Left lung (tissue), 10 donors: ENCODE measurements around the gene GFPT1. TPM values are rescaled to one million over a fixed set of nuclear protein-coding genes. Genes with fewer than 3 reads are reported as not detected.

ENCODE experiments used
- ATAC-seq: fragments of 200-7000 bp; cut with Tn5 transposase; one replicate; pipeline ENCODE4 v1.9.1; 2020; ENCODE audit warnings: moderate library complexity
- DNase-seq, 4 donors: peaks; one replicate each; pipeline ENCODE4 v3.0.0-alpha.2; 2013 to 2020
- H3K27ac ChIP-seq, 2 donors: fragments of 200-600 bp; sonication (generic) in 1 of 2; one replicate each; pipeline versions ENCODE4 v1.5.0 to v1.8.0; 2020 to 2021
- H3K27me3 ChIP-seq, 2 donors: fragments of 200-600 bp; sonication (generic) in 1 of 2; one replicate each; pipeline versions ENCODE4 v1.5.0 to v1.8.0; 2020 to 2021
- H3K36me3 ChIP-seq, 2 donors: fragments of 200-600 bp; sonication (generic) in 1 of 2; one replicate each; pipeline versions ENCODE4 v1.5.0 to v1.8.0; 2020 to 2021
- H3K4me1 ChIP-seq, 2 donors: fragments of 200-600 bp; one replicate each; pipeline ENCODE4 v1.8.0; 2021
- H3K4me3 ChIP-seq, 2 donors: fragments of 200-600 bp; sonication (generic) in 1 of 2; one replicate each; pipeline versions ENCODE4 v1.5.0 to v1.8.0; 2020 to 2021; ENCODE audit warnings: mild to moderate bottlenecking in 1 of 2
- H3K9me3 ChIP-seq, 2 donors: fragments of 200-600 bp; sonication (generic) in 1 of 2; one replicate each; pipeline versions ENCODE4 v1.5.0 to v1.8.0; 2020 to 2021
- intact Hi-C, 2 donors: fragments of 100-400 bp; cut with DNase I; formaldehyde crosslinking; loops; one replicate each; pipeline versions ENCODE4 v1.11.2 to v1.14.2; 2022
- polyA plus RNA-seq, 6 donors: library from polyadenylated mRNA; unstranded; fragments of 120-200 nt; gene quantifications; one replicate each; pipeline ENCODE4 v1.2.1, GENCODE V29; 2013; ENCODE audit not compliant: insufficient read length in 6 of 6
- total RNA-seq, 2 donors: library from RNA; stranded (reverse); fragmentation: NEBNext Ultra II Directional; extraction: Animal tissue kit (Norgen Biotek cat#: 25700); gene quantifications; one replicate each; pipeline ENCODE4 v1.2.1, GENCODE V29; 2021
- TF ChIP-seq, protein P1 (sequence below), 2 donors: fragments of 200-600 bp; sonication (generic) in 1 of 2; IDR thresholded peaks; one replicate each; pipeline versions ENCODE4 v1.5.0 to v1.8.0; 2021; ENCODE audit warnings: antibody characterized with exemption in 2 of 2
- donor health status: DM: no; HTN: yes; CAD: no.
- donor health status: DM: no; HTN: no; CAD: no.

The GFPT1 gene
- total and polyA plus RNA-seq, 8 donors, result 26.3 to 95.7 (median 30.5) TPM

DNA sequence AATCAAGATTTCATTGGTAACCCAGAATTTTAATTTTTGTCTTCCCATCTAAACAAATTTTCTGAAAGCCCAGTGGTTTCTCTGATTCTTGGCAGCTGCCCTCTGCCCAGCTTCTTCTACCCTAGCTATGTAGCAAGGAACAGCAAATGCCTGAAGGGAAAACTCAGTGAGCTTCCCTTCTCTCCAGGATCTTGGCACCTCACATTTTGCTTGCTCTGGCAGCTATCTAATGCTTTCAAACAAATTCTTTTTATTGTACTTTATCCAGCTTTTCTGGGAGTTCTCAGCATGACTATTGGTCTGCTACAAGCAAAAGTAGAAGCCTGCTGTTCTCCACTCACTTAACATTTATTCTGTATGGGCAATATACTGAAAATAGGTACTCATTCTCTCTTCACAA is 18.3 kb upstream of the GFPT1 start:
- no peak overlapping the region for H3K27ac ChIP-seq
- ATAC-seq (no peak), DNase-seq (no peak)
- H3K4me1 ChIP-seq, result no peaks in the 10 kb centered on the region
- H3K9me3 ChIP-seq, result no peaks in the 10 kb centered on the region
- H3K4me3 ChIP-seq, result no peak overlapping the region
- no peaks in the 10 kb centered on the region for H3K27me3 ChIP-seq
- TF ChIP-seq, protein P1, sequence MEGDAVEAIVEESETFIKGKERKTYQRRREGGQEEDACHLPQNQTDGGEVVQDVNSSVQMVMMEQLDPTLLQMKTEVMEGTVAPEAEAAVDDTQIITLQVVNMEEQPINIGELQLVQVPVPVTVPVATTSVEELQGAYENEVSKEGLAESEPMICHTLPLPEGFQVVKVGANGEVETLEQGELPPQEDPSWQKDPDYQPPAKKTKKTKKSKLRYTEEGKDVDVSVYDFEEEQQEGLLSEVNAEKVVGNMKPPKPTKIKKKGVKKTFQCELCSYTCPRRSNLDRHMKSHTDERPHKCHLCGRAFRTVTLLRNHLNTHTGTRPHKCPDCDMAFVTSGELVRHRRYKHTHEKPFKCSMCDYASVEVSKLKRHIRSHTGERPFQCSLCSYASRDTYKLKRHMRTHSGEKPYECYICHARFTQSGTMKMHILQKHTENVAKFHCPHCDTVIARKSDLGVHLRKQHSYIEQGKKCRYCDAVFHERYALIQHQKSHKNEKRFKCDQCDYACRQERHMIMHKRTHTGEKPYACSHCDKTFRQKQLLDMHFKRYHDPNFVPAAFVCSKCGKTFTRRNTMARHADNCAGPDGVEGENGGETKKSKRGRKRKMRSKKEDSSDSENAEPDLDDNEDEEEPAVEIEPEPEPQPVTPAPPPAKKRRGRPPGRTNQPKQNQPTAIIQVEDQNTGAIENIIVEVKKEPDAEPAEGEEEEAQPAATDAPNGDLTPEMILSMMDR (IDR thresholded peaks at IDR 0.05), result no peak
- intact Hi-C loops, result no loop called here
- H3K36me3 ChIP-seq, result peaks cover 0 to 83% of the 10 kb centered on the region in 2 donors

DNA sequence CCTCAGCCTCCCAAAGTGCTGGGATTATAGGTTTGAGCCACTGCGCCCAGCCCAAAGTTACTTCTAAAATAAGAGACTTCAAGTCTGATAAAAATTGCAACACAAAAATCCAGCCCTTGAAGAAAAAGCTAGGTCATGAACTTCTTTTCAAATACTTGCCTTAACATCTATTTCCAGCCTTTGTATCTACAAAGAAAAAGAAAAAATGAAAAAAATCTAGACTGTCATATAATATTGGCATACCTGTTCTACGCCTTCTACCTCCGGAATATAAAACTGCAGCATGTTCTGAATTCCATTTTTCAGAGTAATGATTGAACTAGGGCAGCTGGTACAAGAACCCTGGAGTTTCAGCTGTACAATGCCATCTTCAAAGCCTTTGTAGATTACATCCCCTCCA is 13.1 kb upstream of the GFPT1 start:
- Histone ChIP-seq H3K9me3 (no peaks in the 10 kb centered on the region), H3K36me3 (peaks cover 0 to 93% of the 10 kb centered on the region in 2 donors), H3K27me3 (no peaks in the 10 kb centered on the region), H3K27ac (no peak overlapping the region), H3K4me3 (no peak overlapping the region), H3K4me1 (no peaks in the 10 kb centered on the region)
- TF ChIP-seq, protein P1 (IDR thresholded peaks at IDR 0.05), result no peak
- no peak for DNase-seq
- intact Hi-C loops, result no loop called here
- ATAC-seq, result no peak

DNA sequence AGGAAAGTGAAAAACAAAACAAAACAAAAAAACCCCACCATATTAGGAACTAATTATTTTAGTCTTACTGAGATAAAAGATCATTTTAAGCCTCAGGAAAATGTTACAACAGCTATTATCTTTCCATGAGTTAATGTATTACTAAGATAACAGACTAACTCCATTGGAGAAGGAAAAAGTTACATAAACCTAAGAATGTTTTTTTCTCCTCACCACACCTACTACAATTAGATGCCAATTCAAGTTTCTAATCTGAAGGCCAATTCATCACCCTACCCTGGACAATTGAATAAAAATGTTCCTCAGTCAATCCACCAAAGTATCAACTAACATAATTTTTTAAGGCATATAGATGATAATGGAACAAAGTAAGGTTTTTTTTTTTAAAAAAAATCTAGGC is 10.2 kb upstream of the GFPT1 start:
- Histone ChIP-seq H3K4me1 (no peaks in the 10 kb centered on the region), H3K36me3 (peaks cover 0 to 73% of the 10 kb centered on the region in 2 donors), H3K4me3 (no peak overlapping the region), H3K27me3 (no peaks in the 10 kb centered on the region), H3K27ac (no peak overlapping the region), H3K9me3 (no peaks in the 10 kb centered on the region)
- intact Hi-C loops, result no loop called here
- TF ChIP-seq, protein P1 (IDR thresholded peaks at IDR 0.05), result no peak
- DNase-seq (no peak), ATAC-seq (no peak)

DNA sequence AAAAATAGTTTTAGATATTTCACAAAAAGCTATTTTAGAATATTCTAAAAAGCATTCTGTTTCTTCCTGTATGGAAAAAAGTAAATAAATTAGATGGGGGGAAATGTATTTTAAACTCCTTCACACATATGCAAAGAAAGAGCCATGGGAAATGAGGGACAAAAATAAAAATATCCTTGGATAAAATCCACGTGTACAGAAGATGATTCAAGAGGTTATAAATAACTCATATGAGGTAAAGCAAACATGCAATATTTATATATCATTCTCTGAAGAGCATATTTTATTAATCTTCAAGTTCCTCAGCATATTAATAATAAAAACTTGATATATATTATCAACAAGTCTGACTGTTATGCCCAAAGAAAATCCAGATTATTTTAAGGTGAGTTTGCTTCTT is 8.8 kb upstream of the GFPT1 start:
- intact Hi-C loops, result no loop called here
- ATAC-seq (no peak), DNase-seq (no peak)
- H3K4me3 ChIP-seq, result no peak overlapping the region
- H3K4me1 ChIP-seq, result peaks cover 0 to under 1% of the 10 kb centered on the region in 2 donors
- no peaks in the 10 kb centered on the region for H3K9me3 ChIP-seq
- H3K27me3 ChIP-seq, result no peaks in the 10 kb centered on the region
- TF ChIP-seq, protein P1 (IDR thresholded peaks at IDR 0.05), result no peak
- no peak overlapping the region for H3K27ac ChIP-seq
- H3K36me3 ChIP-seq, result peaks cover 0 to 60% of the 10 kb centered on the region in 2 donors

DNA sequence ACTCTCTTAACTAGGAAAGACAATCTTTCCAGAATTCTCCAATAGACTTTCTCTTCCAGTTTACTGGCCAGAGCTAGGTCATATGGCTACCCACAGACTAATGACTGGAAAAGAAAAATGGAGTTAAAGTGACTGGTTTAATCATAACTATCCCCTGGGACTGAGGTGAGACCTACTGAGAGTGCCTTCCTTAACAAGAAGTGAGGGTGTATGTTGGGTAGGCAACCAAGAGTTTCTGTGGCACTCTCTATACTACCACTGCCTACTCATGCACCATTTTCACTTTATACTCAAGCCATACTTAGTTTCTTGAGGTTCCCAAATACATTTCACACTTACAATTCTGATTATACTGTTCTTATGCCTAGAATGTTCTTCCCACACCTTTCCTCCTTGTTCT is 6.9 kb upstream of the GFPT1 start:
- no peak overlapping the region for H3K4me3 ChIP-seq
- H3K27ac ChIP-seq, result no peak overlapping the region
- TF ChIP-seq, protein P1 (IDR thresholded peaks at IDR 0.05), result no peak
- ATAC-seq, result no peak
- intact Hi-C loops, result no loop called here
- no peaks in the 10 kb centered on the region for H3K9me3 ChIP-seq
- no peak for DNase-seq
- H3K4me1 ChIP-seq, result peaks cover 0 to 9% of the 10 kb centered on the region in 2 donors
- H3K27me3 ChIP-seq, result no peaks in the 10 kb centered on the region
- H3K36me3 ChIP-seq, result peaks cover 0 to 43% of the 10 kb centered on the region in 2 donors
